ENCODE data around the gene POLR1D. TPM values are rescaled to one million over a fixed set of nuclear protein-coding genes. Genes with fewer than 3 reads are reported as not detected.

The POLR1D gene
- polyA plus RNA-seq, 1 donor (not counting 4 experiments of a cell fraction or from before 2014, with no cell fraction given), result 235 TPM

DNA sequence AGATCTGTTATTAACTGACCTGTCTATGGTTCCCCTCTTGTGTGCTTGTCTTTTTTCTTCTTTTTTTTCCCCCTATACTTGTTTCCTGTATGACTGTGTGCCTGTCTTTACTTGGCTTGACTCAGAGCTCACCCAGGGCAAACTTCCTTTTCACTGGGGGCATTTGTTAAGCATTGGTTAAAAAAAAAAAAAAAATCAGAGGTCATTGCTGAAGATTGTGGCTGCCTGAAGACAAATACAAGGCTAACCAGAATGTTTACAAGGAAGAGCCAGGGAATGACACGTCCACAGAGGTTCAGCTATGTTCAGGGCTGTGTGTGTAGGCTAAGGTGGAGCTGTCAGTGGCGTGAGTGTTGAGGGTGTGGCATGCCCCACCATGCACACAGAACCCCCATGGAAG, 48.4 kb upstream of the POLR1D start:
- Histone ChIP-seq H3K4me2 (ENCODE audit: control insufficient read depth, extremely low read depth, insufficient read depth, low read depth, low read length) (peak overlapping the region; percentile 34), H3K27ac (ENCODE audit: control insufficient read depth, insufficient read depth, low read length) (peak overlapping the region; percentile 48), H3K36me3 (ENCODE audit: control insufficient read depth in 2 of 2, extremely low read depth in 1 of 2, insufficient read depth in 2 of 2, low read length in 2 of 2) (peaks cover 2 to 4% of the 10 kb centered on the region in 2 experiments), H3K9me3 (ENCODE audit: control insufficient read depth, low read depth, low read length) (no peaks in the 10 kb centered on the region), H3K27me3 (ENCODE audit: control insufficient read depth, extremely low read depth, insufficient read depth, low read length) (no peaks in the 10 kb centered on the region), H2AFZ (ENCODE audit: control insufficient read depth, low read length) (peak overlapping the region; percentile 50), H3K9ac (ENCODE audit: control insufficient read depth, extremely low read depth, insufficient read depth, low read length) (peak overlapping the region; percentile 13), H3K79me2 (ENCODE audit: control insufficient read depth, insufficient read depth, low read length) (peaks cover 46% of the 10 kb centered on the region), H3K4me1 (ENCODE audit: control insufficient read depth, extremely low read depth, insufficient read depth, low read length) (peaks cover 34% of the 10 kb centered on the region), H4K20me1 (ENCODE audit: control insufficient read depth, extremely low read depth, insufficient read depth, low read length) (no peaks in the 10 kb centered on the region), H3K4me3 (ENCODE audit: control insufficient read depth in 2 of 3, extremely low read depth in 1 of 3, insufficient read depth in 2 of 3, low read depth in 1 of 3, low read length in 3 of 3) (no peak overlapping the region), H3K9me1 (ENCODE audit: control insufficient read depth, extremely low read depth, insufficient read depth, low read length) (no peaks in the 10 kb centered on the region)
- FAIRE-seq (peak; percentile 68), DNase-seq (ENCODE audit: low read depth, low spot score) (no peak)
- TF ChIP-seq EZH2 (IDR thresholded peaks at IDR 0.05; ENCODE audit: low read length), result no peak
- TF ChIP-seq, protein P1, sequence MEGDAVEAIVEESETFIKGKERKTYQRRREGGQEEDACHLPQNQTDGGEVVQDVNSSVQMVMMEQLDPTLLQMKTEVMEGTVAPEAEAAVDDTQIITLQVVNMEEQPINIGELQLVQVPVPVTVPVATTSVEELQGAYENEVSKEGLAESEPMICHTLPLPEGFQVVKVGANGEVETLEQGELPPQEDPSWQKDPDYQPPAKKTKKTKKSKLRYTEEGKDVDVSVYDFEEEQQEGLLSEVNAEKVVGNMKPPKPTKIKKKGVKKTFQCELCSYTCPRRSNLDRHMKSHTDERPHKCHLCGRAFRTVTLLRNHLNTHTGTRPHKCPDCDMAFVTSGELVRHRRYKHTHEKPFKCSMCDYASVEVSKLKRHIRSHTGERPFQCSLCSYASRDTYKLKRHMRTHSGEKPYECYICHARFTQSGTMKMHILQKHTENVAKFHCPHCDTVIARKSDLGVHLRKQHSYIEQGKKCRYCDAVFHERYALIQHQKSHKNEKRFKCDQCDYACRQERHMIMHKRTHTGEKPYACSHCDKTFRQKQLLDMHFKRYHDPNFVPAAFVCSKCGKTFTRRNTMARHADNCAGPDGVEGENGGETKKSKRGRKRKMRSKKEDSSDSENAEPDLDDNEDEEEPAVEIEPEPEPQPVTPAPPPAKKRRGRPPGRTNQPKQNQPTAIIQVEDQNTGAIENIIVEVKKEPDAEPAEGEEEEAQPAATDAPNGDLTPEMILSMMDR (optimal IDR thresholded peaks at IDR 0.05 in 1 of 3, IDR thresholded peaks at IDR 0.05 in 1 of 3, conservative IDR thresholded peaks at IDR 0.05 in 1 of 3; ENCODE audit: extremely low read depth in 1 of 3, insufficient read depth in 2 of 3, low read length in 3 of 3), result no peak
- dilution Hi-C loops (cut with MboI; ENCODE audit: extremely low pct_ligation_motif_present, low sequenced_read_pairs), result no loop called here

DNA sequence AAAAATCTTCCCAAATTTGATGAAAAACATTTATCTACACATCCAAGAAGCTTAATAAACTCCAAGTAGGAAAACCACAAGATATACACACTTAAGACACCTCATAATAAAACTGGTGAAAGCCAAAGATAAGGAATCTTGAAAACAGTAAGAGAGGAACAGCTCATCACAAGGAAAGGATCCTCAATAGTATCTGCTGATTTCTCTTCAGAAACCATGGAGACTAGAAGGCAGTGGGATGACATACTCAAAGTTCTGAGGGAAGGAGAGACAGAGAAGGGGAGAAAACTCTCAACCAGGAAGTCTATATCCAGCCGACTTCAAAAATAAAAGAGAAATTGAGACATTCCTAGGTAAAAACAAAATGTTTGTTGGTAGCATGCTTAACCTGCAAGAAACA, 47.0 kb upstream of the POLR1D start:
- Histone ChIP-seq H3K79me2 (ENCODE audit: control insufficient read depth, insufficient read depth, low read length) (peaks cover 47% of the 10 kb centered on the region), H3K4me1 (ENCODE audit: control insufficient read depth, extremely low read depth, insufficient read depth, low read length) (peaks cover 34% of the 10 kb centered on the region), H3K4me2 (ENCODE audit: control insufficient read depth, extremely low read depth, insufficient read depth, low read depth, low read length) (no peak overlapping the region), H3K9me1 (ENCODE audit: control insufficient read depth, extremely low read depth, insufficient read depth, low read length) (peaks cover 4% of the 10 kb centered on the region), H2AFZ (ENCODE audit: control insufficient read depth, low read length) (no peak overlapping the region), H4K20me1 (ENCODE audit: control insufficient read depth, extremely low read depth, insufficient read depth, low read length) (peaks cover 3% of the 10 kb centered on the region), H3K9ac (ENCODE audit: control insufficient read depth, extremely low read depth, insufficient read depth, low read length) (no peak overlapping the region), H3K9me3 (ENCODE audit: control insufficient read depth, low read depth, low read length) (no peaks in the 10 kb centered on the region), H3K4me3 (ENCODE audit: control insufficient read depth in 2 of 3, extremely low read depth in 1 of 3, insufficient read depth in 2 of 3, low read depth in 1 of 3, low read length in 3 of 3) (no peak overlapping the region), H3K27ac (ENCODE audit: control insufficient read depth, insufficient read depth, low read length) (no peak overlapping the region), H3K36me3 (ENCODE audit: control insufficient read depth in 2 of 2, extremely low read depth in 1 of 2, insufficient read depth in 2 of 2, low read length in 2 of 2) (peaks cover 0 to 5% of the 10 kb centered on the region in 2 experiments), H3K27me3 (ENCODE audit: control insufficient read depth, extremely low read depth, insufficient read depth, low read length) (no peaks in the 10 kb centered on the region)
- DNase-seq (ENCODE audit: low read depth, low spot score) (no peak), FAIRE-seq (no peak)
- dilution Hi-C loops (cut with MboI; ENCODE audit: extremely low pct_ligation_motif_present, low sequenced_read_pairs), result no loop called here
- TF ChIP-seq, protein P1 (optimal IDR thresholded peaks at IDR 0.05 in 1 of 3, IDR thresholded peaks at IDR 0.05 in 1 of 3, conservative IDR thresholded peaks at IDR 0.05 in 1 of 3; ENCODE audit: extremely low read depth in 1 of 3, insufficient read depth in 2 of 3, low read length in 3 of 3), result no peak
- no peak for TF ChIP-seq EZH2 (IDR thresholded peaks at IDR 0.05; ENCODE audit: low read length)
